Neuron (in vitro differentiated cells): ENCODE data around the gene DHRS3.
A peak's percentile ranks its signal among the peaks of the same experiment; 100 is the strongest.
"Not testable (repeated sequence)": the region's sequence is repeated elsewhere in the genome, so short reads cannot be mapped to it uniquely, and the experiment has no call there.

Experiments
- H2AFZ ChIP-seq: one replicate; pipeline ENCODE4 v1.6.1; 2013; ENCODE audit warnings: low read depth, mild to moderate bottlenecking, inconsistent platforms, low read length, moderate library complexity
- H3K27me3 ChIP-seq: one replicate; pipeline ENCODE4 v1.6.1; 2013; ENCODE audit warnings: low read length; ENCODE audit not compliant: insufficient read depth
- H3K36me3 ChIP-seq: one replicate; pipeline ENCODE4 v1.6.1; 2013; ENCODE audit warnings: low read length; ENCODE audit not compliant: insufficient read depth
- H3K4me1 ChIP-seq: one replicate; pipeline ENCODE4 v1.6.1; 2013; ENCODE audit warnings: low read length; ENCODE audit not compliant: insufficient read depth
- H3K4me3 ChIP-seq: 2 replicates; pipeline ENCODE4 v1.5.1; 2013; ENCODE audit warnings: mild to moderate bottlenecking, low read length, moderate library complexity
- H3K9me3 ChIP-seq: one replicate; pipeline ENCODE4 v1.6.1; 2013; ENCODE audit warnings: low read length

The DHRS3 gene

DNA sequence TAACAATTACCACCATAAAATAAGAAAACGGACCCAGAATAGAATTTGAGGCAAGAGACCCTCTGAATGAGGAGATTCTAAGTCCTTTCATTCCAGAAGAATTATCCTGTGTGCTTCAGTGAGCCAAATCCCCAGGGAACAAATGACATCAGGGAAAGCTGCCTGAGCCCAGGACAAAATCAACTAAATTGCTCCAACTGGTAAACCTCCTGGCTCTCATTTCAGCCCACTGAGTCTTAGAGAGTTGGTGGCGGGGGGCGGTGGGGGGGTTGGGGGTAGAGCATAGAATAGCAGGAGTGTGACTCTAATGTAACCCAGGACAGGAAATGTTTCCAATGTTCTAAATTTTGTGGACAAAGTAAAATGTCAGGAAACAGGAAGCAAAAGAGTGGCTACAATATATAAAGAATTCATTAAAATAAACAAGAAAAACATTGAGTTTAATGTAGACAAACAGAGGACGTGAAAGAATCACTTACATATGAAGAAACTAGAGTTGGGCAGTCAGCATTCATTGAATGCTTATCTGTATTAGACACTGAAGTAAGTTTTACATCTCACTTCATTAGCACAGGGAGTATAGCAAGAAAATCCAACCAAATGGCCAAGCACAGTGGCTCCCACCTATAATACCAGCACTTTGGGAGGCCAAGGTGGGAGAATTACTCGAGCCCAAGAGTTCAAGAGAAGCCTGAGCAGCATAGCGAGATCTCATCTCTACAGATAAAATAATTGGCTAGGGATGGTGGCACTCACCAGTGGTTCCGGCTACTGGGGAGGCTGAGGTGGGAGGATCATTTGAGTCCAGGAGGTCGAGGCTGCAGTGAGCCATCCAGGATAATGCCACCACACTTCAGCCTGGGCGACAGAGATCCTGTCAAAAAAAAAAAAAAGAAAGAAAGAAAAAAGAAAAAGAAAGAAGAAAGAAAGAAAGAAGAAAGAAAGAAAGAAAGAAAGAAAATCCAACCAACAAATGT, 75.1 kb downstream of the DHRS3 start:
- Histone ChIP-seq H3K4me3 (no peak overlapping the region), H3K27me3 (no peaks in the 10 kb centered on the region), H3K4me1 (peaks cover 21% of the 10 kb centered on the region), H3K9me3 (no peaks in the 10 kb centered on the region), H2AFZ (no peak overlapping the region), H3K36me3 (no peaks in the 10 kb centered on the region)

DNA sequence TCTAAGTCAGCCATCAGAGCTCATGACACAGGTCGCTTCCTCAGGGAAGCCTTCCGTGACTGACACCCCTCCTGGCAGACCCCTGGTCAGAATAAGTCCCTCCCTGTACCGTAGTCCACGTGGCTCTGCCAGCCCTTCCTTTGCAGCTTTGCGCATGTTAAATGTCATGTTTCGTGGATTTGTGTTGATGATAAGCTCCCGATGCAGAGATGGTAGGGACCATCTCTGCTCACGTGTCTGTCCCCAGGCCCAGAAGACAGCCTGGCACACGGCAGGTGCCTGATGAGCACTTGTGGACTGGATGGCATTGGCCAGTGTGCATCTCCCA, 75.9 kb downstream of the DHRS3 start:
- Histone ChIP-seq H3K4me1 (peaks cover 21% of the 10 kb centered on the region), H3K36me3 (no peaks in the 10 kb centered on the region), H3K27me3 (no peaks in the 10 kb centered on the region), H3K9me3 (no peaks in the 10 kb centered on the region), H2AFZ (no peak overlapping the region), H3K4me3 (no peak overlapping the region)

DNA sequence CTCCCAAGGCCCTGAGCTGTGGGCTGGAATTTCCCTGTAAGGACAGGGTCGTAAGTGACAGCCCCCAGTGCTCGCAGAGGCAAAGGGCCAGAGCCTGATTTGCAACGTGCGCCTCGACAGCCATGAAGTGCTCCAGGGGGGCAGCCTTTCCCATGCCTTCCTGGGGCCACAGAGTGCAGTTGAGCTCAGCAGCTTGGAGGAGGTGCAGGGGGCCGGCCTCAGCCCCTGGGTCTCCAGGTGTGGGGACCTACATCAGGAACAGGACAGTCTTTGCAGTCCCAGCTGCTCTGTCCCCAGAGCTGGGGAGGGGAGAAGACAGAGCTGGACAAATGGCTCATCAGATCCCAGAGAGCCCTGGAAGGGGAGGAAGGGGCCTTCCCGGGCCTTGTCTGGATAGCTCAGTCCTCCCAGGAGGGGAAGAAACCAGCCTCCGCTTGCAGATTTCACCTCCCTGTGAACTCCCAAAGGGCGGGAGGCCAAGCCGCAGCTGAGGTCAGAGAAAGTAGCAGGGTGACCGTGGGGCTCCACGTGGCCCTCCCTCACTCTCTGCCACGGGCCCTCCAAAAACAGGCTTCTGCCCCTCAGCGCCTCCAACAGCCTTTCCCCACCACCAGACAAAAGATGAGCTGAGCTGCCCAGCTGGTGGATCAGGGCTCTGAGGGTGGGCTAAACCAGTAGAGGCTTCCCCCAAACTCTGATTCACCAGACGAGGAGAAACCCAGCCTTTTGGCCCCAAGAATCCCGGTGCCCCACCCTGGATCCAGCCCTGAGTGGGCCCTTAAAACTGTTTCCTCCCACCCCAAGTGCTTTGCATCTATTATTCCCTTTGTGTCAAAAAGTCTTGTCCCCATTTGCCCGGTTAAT, 76.5 kb downstream of the DHRS3 start:
- Histone ChIP-seq H3K27me3 (no peaks in the 10 kb centered on the region), H3K36me3 (no peaks in the 10 kb centered on the region), H3K9me3 (no peaks in the 10 kb centered on the region), H3K4me3 (no peak overlapping the region), H3K4me1 (peaks cover 21% of the 10 kb centered on the region), H2AFZ (peak overlapping the region; percentile 62)

DNA sequence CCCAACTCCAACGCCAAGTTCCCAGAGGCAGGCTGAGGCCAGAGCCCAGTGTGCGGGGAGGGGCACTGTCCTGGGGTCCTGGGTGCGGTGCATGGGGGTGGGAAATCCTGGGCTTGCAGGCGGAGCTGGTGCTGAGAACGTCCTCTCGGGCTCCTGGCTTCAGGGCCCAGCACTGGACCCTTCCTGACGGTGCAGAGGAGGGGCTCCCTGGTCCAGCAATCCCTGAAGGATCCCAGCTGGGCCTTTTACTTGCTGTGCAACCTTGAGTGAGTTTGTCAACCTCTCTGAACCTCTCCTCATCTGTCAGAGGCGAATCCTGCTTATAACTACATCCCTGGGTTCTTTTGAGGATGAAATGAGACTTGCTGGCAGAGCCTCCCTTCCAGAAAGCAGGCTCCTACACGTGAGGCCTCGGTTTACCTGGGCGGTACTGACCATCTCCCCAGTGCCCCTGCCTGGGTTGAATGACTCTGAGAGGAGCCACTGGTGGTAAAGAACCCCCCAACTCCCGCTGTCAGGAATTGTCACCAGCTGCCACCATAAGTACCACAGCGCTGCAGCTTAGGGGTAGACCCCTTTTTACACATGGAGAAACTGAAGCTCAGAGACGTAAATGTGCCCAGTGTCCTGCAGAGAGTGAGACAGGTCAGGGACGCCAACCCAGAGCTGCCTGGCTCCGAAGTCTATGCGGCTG, 77.3 kb downstream of the DHRS3 start:
- no peaks in the 10 kb centered on the region for H3K27me3 ChIP-seq
- peak overlapping the region; percentile 12 for H3K4me3 ChIP-seq
- H2AFZ ChIP-seq: peak overlapping the region; percentile 62
- no peaks in the 10 kb centered on the region for H3K9me3 ChIP-seq
- no peaks in the 10 kb centered on the region for H3K36me3 ChIP-seq
- peaks cover 21% of the 10 kb centered on the region for H3K4me1 ChIP-seq

DNA sequence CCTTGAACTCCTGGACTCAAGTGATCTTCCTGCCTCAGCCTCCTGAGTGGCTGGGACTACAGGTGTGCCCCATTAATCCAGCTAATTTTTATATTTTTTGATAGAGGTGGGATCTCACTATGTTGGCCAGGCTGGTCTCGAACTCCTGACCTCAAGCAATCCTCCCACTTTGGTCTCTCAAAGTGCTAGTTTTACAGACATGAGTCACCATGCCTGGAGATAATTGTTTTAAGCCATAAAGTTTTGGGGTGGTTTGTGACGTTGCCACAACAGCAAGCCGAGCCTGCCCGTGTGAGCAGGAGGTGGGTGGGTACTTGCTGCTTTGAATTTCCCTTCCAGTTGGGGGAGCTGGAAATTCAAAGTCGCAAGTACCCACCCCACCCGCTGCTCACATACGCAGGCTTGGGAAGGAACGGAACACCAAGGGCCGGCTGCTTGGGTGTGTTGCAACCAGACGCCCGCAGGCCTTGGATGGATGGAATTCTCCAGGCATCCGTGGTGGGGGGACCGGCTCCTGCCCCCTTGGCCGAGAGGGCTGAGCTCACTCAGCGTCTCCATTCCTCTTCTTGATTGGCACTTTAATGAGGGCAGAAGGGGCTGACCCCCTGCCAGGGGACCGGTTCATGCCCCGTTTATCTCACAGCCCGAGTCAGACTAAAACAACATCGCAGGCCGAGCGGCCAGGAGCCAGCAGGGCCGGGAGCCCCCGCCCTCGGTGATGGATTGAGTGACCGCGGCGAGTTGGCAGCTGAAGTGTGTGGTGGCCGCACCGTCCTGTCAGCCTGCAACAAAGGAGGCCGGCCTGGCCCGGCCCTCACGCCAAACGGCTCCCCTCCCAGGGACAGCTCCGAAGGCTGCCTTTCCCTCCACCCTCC, 78.1 kb downstream of the DHRS3 start:
- no peaks in the 10 kb centered on the region for H3K9me3 ChIP-seq
- peaks cover 21% of the 10 kb centered on the region for H3K4me1 ChIP-seq
- no peaks in the 10 kb centered on the region for H3K36me3 ChIP-seq
- peak overlapping the region; percentile 12 for H3K4me3 ChIP-seq
- no peaks in the 10 kb centered on the region for H3K27me3 ChIP-seq
- H2AFZ ChIP-seq: peak overlapping the region; percentile 55

DNA sequence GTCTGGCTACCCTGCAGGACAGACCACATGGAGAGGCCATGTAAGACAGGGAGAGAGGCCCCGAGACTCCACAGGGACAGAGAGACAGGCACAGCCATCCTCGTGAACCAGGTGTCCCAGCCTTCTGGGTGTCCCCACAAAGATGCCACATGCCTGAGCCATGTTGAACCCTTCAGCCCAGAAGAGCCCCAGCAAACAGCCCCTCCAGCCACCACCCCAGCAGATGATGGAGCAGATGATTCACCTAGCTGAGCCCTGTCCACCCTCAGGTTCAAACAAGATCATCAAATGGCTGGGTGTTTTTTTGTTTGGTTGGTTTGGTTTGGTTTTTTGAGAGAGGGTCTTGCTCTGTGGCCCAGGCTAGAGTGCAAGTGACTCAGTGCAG, 78.7 kb downstream of the DHRS3 start:
- Histone ChIP-seq H3K9me3 (no peaks in the 10 kb centered on the region), H3K27me3 (no peaks in the 10 kb centered on the region), H2AFZ (no peak overlapping the region), H3K4me3 (no peak overlapping the region), H3K36me3 (no peaks in the 10 kb centered on the region), H3K4me1 (peaks cover 21% of the 10 kb centered on the region)

DNA sequence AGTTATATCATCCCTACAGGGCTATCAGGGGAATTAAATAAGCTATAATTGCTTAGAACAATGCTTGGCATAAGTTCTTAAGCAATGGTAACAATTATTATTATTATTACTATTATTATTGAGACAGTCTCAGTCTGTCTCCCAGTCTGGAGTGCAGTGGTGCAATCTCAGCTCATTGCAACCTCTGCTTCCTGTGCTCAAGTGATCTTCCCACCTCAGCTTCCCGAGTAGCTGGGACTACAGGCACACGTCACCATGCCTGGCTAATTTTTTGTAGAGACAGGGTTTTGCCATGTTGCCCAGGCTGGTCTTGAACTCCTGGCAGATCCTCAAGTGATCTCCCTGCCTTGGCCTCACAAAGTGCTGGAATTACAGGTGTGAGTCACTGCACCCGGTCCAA, 79.5 kb downstream of the DHRS3 start:
- not testable (repeated sequence) for H2AFZ ChIP-seq, H3K27me3 ChIP-seq, H3K36me3 ChIP-seq, H3K4me3 ChIP-seq, H3K9me3 ChIP-seq
- peaks cover 21% of the 10 kb centered on the region for H3K4me1 ChIP-seq

DNA sequence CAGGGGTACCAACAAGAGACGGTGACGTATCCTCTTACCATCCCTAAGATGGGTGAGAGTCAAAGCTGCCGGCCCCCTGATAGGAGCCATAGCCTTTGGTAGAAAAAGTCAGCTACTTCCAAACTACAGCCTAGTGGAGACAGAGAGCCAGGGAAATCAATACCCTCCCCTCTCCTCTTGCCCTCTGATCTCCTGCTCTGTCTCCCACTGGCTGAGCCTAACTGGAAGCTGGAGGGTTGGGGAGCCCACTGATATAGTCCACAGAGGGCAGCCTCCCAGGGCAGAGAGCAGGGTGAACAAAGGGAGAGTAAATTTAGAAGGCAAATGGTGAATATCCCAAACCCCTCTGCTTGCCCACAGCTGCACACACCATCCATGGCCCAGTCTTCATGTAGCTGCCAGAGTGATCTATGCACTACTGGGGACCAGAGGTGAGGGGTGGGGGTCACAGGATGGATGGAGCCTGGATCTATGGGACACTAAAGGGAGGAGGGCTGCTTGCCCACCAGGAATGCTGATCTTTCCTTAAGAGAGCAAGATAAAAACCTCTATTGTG, 80.0 kb downstream of the DHRS3 start:
- Histone ChIP-seq H3K4me1 (peaks cover 21% of the 10 kb centered on the region), H2AFZ (no peak overlapping the region), H3K36me3 (no peaks in the 10 kb centered on the region), H3K9me3 (no peaks in the 10 kb centered on the region), H3K4me3 (no peak overlapping the region), H3K27me3 (no peaks in the 10 kb centered on the region)

DNA sequence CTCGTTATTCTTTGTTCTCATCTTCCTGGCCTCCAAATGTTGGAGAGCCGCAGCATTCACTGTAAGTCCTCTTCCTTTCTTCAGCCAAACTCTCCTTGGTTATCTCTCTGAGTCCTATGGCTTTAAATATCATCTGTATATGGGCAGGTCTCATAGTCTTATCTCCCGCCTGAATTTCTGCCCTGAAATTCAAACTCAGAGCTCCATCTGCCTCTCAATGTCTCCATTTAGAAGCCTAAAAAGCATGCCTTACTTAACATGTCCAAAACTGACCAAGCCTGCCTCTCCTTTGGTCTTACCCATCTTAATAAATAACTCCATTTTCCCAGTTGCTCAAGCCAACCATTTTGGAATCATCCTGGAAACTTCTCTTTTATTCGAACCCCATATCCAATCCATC, 80.7 kb downstream of the DHRS3 start:
- Histone ChIP-seq H3K27me3 (no peaks in the 10 kb centered on the region), H3K4me1 (peaks cover 21% of the 10 kb centered on the region), H3K36me3 (no peaks in the 10 kb centered on the region), H2AFZ (no peak overlapping the region), H3K4me3 (no peak overlapping the region), H3K9me3 (no peaks in the 10 kb centered on the region)

DNA sequence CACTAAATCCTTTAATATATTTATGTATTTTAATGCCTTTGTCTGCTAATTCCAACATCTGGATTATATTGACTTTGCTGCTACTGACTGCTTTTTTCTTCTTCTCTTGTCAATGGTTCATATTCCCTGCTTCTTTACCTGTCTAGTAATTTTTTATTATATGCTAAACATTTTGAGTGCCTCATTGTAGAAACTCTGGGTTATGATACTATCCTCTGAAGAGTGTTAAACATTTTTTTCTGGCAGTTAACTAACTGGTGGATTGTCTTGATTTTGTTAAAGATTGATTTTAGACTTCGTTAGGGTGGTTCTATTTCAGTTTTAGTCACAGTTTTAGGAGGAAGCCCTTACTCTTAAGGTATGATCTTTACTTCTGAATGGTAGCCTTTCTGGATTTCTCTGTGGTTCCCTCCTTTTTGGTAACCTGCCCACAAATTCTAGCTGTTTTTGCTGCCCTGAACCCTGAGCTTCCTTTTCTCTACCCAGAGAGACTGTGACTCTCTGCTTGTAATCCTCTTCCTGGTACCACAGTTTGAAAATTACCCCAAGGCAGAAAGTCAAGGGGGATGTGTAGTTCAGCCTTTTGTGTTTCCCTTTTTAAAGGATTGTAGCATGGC, 81.9 kb downstream of the DHRS3 start:
- no peaks in the 10 kb centered on the region for H3K27me3 ChIP-seq
- H2AFZ ChIP-seq: no peak overlapping the region
- H3K4me1 ChIP-seq: peaks cover 13% of the 10 kb centered on the region
- no peak overlapping the region for H3K4me3 ChIP-seq
- H3K9me3 ChIP-seq: no peaks in the 10 kb centered on the region
- no peaks in the 10 kb centered on the region for H3K36me3 ChIP-seq

DNA sequence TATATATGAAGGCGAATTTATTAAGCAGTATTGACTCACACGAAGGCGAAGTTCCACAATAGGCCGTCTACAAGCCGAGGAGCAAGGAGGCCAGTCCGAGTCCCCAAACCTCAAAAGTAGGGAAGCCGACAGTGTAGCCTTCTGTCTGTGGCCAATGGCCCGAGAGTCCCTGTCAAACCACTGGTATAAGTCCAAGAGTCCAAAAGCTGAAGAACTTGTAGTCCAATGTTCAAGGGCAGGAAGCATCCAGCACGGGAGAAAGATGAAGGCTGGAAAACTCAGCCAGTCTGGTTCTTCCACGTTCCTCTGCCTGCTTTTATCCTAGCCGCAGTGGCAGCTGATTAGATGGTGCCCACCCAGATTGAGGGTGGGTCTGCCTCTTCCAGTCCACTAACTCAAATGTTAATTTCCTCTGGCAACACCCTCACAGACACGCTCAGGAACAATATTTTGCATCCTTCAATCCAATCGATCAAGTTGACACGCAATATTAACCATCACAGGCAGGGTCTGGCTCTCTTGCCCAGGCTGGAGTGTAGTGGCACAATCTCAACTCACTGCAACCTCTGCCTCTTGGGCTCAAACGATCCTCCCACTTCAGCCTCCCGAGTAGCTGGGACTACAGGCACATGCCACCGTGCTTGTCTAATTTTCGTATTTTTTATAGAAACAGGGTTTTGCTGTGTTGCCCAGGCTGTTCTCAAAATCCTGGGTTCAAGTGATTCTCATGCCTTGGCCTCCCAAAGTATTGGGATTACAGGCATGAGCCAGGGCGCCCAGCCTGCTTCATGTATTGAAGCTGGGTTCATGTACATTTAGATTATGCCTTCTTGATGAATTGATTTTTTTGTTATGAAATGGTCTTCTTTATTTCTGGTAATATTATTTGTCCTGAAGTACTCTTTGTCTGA, 85.3 kb downstream of the DHRS3 start:
- Histone ChIP-seq H3K27me3 (no peaks in the 10 kb centered on the region), H3K4me3 (no peak overlapping the region), H2AFZ (no peak overlapping the region), H3K4me1 (no peaks in the 10 kb centered on the region), H3K9me3 (no peaks in the 10 kb centered on the region), H3K36me3 (no peaks in the 10 kb centered on the region)
